SK-N-SH treated with all-trans-retinoic acid at 6 μM for 48 hours (cell line): ENCODE data around the gene POMC.

Source experiments
- ATAC-seq: fragments of 200-7000 bp; cut with Tn5 transposase; 3 replicates; pipeline ENCODE4 v1.9.1; 2020; ENCODE audit warnings: mild to moderate bottlenecking, moderate library complexity
- ARNTL ChIP-seq: fragments of 450-650 bp; formaldehyde crosslinking; IDR thresholded peaks from 2 replicates; pipeline ENCODE4 v1.5.0; 2020; ENCODE audit warnings: low read depth, mild to moderate bottlenecking, moderate library complexity, borderline replicate concordance
- BACH2 ChIP-seq: fragments of 250-450 bp; sonication (Bioruptor Pico); IDR thresholded peaks from 2 replicates; pipeline ENCODE4 v1.9.0; 2021; ENCODE audit warnings: mild to moderate bottlenecking, borderline replicate concordance
- CSDC2 ChIP-seq: fragments of 250-450 bp; sonication (Bioruptor Pico); IDR thresholded peaks from 2 replicates; pipeline ENCODE4 v1.5.0; 2020; ENCODE audit warnings: mild to moderate bottlenecking, moderate library complexity
- CSRNP3 ChIP-seq: fragments of 250-450 bp; sonication (Bioruptor Pico); IDR thresholded peaks from 2 replicates; pipeline ENCODE4 v1.5.1; 2021; ENCODE audit warnings: mild to moderate bottlenecking, moderate library complexity
- GLIS3 ChIP-seq: fragments of 250-450 bp; sonication (Bioruptor Pico); IDR thresholded peaks from 2 replicates; pipeline ENCODE4 v1.5.0; 2020; ENCODE audit warnings: mild to moderate bottlenecking, moderate library complexity
- OSR1 ChIP-seq: fragments of 250-450 bp; sonication (Bioruptor Pico); IDR thresholded peaks from 2 replicates; pipeline ENCODE4 v1.8.0; 2022; ENCODE audit warnings: moderate library complexity, mild to moderate bottlenecking, inconsistent platforms
- PPARA ChIP-seq: fragments of 250-450 bp; sonication (Bioruptor Pico); IDR thresholded peaks from 2 replicates; pipeline ENCODE4 v1.5.0; 2020; ENCODE audit warnings: mild to moderate bottlenecking, borderline replicate concordance
- RARB ChIP-seq: fragments of 250-450 bp; sonication (Bioruptor Pico); IDR thresholded peaks from 2 replicates; pipeline ENCODE4 v1.8.0; 2021; ENCODE audit warnings: mild to moderate bottlenecking, moderate library complexity
- SNAI2 ChIP-seq: fragments of 250-450 bp; sonication (Bioruptor Pico); IDR thresholded peaks from 2 replicates; pipeline ENCODE4 v1.5.0; 2020; ENCODE audit warnings: mild to moderate bottlenecking, moderate library complexity
- TCF4 ChIP-seq: fragments of 250-450 bp; sonication (Bioruptor Pico); IDR thresholded peaks from 2 replicates; pipeline ENCODE4 v1.8.0; 2021; ENCODE audit warnings: mild to moderate bottlenecking, moderate library complexity, borderline replicate concordance
- ZC3H10 ChIP-seq: fragments of 250-450 bp; sonication (Bioruptor Pico); IDR thresholded peaks from 2 replicates; pipeline ENCODE4 v1.5.1; 2021; ENCODE audit warnings: mild to moderate bottlenecking, moderate library complexity
- ZFP3 ChIP-seq: fragments of 250-450 bp; sonication (Bioruptor Pico); IDR thresholded peaks from 2 replicates; pipeline ENCODE4 v1.5.0; 2020; ENCODE audit warnings: mild to moderate bottlenecking, moderate library complexity
- ZNF70 ChIP-seq: fragments of 450-650 bp; formaldehyde crosslinking; IDR thresholded peaks from 2 replicates; pipeline ENCODE4 v1.5.0; 2020; ENCODE audit warnings: mild to moderate bottlenecking, moderate library complexity
- TF ChIP-seq, protein P1 (sequence below): fragments of 250-450 bp; sonication (Bioruptor Pico); IDR thresholded peaks from 2 replicates; pipeline ENCODE4 v1.5.0; 2020; ENCODE audit warnings: mild to moderate bottlenecking, moderate library complexity

POMC gene

GRCh38 chr2:25116956-25117355 is 51.4 kb downstream of the POMC start:
- ATAC-seq, result no peak
- no peak for TF ChIP-seq CSDC2 (CRISPR knock-in tag)
- no peak for TF ChIP-seq TCF4 (CRISPR knock-in tag)
- TF ChIP-seq CSRNP3 (CRISPR knock-in tag), result no peak
- TF ChIP-seq ZC3H10 (CRISPR knock-in tag), result no peak
- TF ChIP-seq PPARA (CRISPR knock-in tag), result no peak

DNA sequence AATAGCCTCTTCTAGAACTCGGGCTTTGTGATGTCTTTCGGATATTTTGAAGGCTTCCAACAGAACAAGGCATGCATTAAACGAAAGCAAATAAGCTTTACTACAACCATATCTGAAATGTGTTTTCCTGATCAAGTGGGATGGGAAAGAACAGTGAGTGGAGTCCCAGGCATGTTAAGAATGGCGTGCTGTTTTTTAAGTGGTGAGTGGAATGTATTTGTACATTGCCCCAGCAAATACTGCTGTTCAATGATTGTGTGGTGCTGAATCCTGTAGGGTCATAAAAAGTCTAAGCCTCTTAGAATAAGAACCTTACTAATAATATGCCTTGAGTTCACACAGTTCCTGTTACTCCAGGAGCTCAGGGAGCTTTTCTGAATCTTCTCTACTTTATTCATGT is 52.5 kb downstream of the POMC start:
- TF ChIP-seq, protein P1, sequence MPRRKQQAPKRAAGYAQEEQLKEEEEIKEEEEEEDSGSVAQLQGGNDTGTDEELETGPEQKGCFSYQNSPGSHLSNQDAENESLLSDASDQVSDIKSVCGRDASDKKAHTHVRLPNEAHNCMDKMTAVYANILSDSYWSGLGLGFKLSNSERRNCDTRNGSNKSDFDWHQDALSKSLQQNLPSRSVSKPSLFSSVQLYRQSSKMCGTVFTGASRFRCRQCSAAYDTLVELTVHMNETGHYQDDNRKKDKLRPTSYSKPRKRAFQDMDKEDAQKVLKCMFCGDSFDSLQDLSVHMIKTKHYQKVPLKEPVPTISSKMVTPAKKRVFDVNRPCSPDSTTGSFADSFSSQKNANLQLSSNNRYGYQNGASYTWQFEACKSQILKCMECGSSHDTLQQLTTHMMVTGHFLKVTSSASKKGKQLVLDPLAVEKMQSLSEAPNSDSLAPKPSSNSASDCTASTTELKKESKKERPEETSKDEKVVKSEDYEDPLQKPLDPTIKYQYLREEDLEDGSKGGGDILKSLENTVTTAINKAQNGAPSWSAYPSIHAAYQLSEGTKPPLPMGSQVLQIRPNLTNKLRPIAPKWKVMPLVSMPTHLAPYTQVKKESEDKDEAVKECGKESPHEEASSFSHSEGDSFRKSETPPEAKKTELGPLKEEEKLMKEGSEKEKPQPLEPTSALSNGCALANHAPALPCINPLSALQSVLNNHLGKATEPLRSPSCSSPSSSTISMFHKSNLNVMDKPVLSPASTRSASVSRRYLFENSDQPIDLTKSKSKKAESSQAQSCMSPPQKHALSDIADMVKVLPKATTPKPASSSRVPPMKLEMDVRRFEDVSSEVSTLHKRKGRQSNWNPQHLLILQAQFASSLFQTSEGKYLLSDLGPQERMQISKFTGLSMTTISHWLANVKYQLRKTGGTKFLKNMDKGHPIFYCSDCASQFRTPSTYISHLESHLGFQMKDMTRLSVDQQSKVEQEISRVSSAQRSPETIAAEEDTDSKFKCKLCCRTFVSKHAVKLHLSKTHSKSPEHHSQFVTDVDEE (CRISPR knock-in tag), result no peak
- TF ChIP-seq CSRNP3 (CRISPR knock-in tag) (no peak), CSDC2 (CRISPR knock-in tag) (peak; percentile 63; the same call in 1 of the 2 replicates)
- ATAC-seq, result peak; percentile 70

DNA sequence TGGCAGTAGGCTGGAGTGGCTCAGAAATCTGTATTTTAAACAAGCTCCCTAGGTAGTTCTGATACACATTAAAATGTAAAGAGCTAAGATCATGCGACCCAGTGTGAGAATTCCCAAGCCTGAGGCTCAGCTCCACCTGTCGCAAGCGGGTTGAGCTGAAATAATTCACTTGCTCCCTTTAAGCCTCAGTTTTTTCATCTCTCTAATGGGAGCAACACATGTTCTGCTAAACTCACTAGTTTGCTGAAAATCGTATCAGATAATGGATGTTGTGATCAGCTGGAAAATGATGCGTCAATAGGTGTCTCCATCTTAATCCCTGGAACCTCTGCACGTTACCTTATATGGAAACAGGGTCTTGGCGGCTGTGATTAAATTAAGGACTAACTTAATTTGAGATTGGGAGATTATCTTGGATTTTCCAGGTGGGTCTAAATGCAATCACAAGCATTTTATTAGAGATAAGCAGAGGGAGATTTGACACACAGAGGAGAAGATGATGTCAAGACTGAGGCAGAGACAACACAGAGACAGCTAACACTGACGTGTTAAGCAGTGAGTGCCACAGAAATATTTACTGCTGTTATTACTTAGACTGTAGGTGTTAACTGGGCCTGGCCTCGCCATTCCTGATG is 53.0 kb downstream of the POMC start:
- no peak for ATAC-seq
- TF ChIP-seq GLIS3 (CRISPR knock-in tag) (no peak), PPARA (CRISPR knock-in tag) (no peak), TCF4 (CRISPR knock-in tag) (peak; percentile 82; the same call in 1 of the 2 replicates), ZFP3 (CRISPR knock-in tag) (no peak)
- TF ChIP-seq, protein P1 (CRISPR knock-in tag), result 0 out of 2 replicates have a peak, but pooled peaks have one; percentile 54
- TF ChIP-seq, all 23 proteins: peak for 2

DNA sequence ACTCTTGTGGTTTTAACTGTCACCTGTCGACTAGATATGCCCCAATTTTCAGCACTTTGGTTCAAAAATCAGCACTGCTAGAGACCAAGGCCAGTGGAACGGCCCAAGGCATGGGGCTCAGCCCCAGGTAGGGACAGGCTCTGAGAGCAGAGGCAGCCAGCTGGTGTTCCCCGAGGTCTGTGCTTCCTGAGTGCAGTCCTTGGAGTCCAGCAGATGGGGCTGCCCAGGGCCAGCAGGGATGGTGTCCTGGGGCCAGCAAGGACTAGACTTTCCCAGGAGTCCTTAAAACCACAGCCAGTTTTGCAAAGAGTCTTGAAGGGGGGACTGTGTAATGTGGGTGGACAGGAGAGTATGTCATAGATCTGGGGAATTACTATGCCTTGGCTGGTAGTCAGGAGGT is 56.3 kb downstream of the POMC start:
- TF ChIP-seq CSRNP3 (CRISPR knock-in tag) (no peak), ZC3H10 (CRISPR knock-in tag) (no peak), OSR1 (CRISPR knock-in tag) (no peak), PPARA (CRISPR knock-in tag) (no peak), RARB (CRISPR knock-in tag) (no peak), ZNF70 (CRISPR knock-in tag) (no peak), BACH2 (CRISPR knock-in tag) (no peak), SNAI2 (no peak), ARNTL (CRISPR knock-in tag) (no peak)
- ATAC-seq, result peak; percentile 57
